Breast epithelium (tissue), 4 donors: Measurements from ENCODE around the gene TNFAIP3. TPM values are rescaled to one million over a fixed set of nuclear protein-coding genes. Genes with fewer than 3 reads are reported as not detected.

Experiments
- DNase-seq, 2 donors: peaks; one replicate each; pipeline ENCODE4 v3.0.0-alpha.2; 2019; ENCODE audit warnings: low spot score in 2 of 2
- H3K27ac ChIP-seq, 2 donors: fragments of 200-600 bp; sonication (generic) in 1 of 2; one replicate each; pipeline ENCODE4 v1.5.1; 2016 to 2019; ENCODE audit warnings: mild to moderate bottlenecking in 1 of 2
- H3K27me3 ChIP-seq, 2 donors: fragments of 200-600 bp; sonication (generic) in 1 of 2; one replicate each; pipeline versions ENCODE4 v1.5.1 to v1.6.0; 2017 to 2019; ENCODE audit warnings: control low read depth in 1 of 2, mild to moderate bottlenecking in 1 of 2
- H3K36me3 ChIP-seq: fragments of 200-600 bp; one replicate; pipeline ENCODE4 v1.5.1; 2019
- H3K4me1 ChIP-seq, 2 donors: fragments of 200-600 bp; sonication (generic); one replicate each; pipeline ENCODE4 v1.5.1; 2016 to 2019; ENCODE audit warnings: control low read depth in 1 of 2
- H3K4me3 ChIP-seq, 3 donors: fragments of 200-600 bp; sonication (generic); 1 replicate in 2 of 3; 2 replicates in 1 of 3; pipeline ENCODE4 v1.5.1; 2016 to 2019; ENCODE audit warnings: mild to moderate bottlenecking in 3 of 3, moderate library complexity in 2 of 3
- H3K9me3 ChIP-seq, 2 donors: fragments of 200-600 bp; sonication (generic) in 1 of 2; one replicate each; pipeline ENCODE4 v1.5.1; 2016 to 2019; ENCODE audit warnings: control low read depth in 1 of 2
- CTCF ChIP-seq, 3 donors: fragments of 450-650 bp; IDR thresholded peaks; one replicate each; pipeline ENCODE4 v1.5.1; 2016 to 2017; ENCODE audit warnings: antibody characterized with exemption in 3 of 3, mild to moderate bottlenecking in 3 of 3, moderate library complexity in 3 of 3
- POLR2A ChIP-seq: fragments of 450-650 bp; IDR thresholded peaks from one replicate; pipeline ENCODE4 v1.6.1; 2016; ENCODE audit warnings: antibody characterized with exemption, mild to moderate bottlenecking, moderate library complexity
- POLR2AphosphoS5 ChIP-seq, 3 donors: sonication (generic); formaldehyde crosslinking; IDR thresholded peaks; one replicate each; pipeline ENCODE4 v1.6.1; 2017; ENCODE audit warnings: antibody characterized with exemption in 3 of 3
- intact Hi-C: fragments of 100-400 bp; cut with DNase I; formaldehyde crosslinking; loops from one replicate; pipeline ENCODE4 v1.15.1; 2023; ENCODE audit warnings: low total_unique reads
- total RNA-seq, 3 donors: library from RNA; depleted of rRNA; stranded (reverse); fragments of >200 nt; gene quantifications; one replicate each; pipeline ENCODE4 v1.1.0, GENCODE V29; 2016

TNFAIP3 gene
- total RNA-seq, 3 donors from 2014 or later, result 21.3 to 50.5 (median 25.9) TPM

- H3K27me3 ChIP-seq, result no peaks in the 10 kb centered on the region
- no peak overlapping the region for H3K27ac ChIP-seq
- H3K9me3 ChIP-seq, result no peaks in the 10 kb centered on the region
- no peaks in the 10 kb centered on the region for H3K36me3 ChIP-seq
- no peak for TF ChIP-seq POLR2AphosphoS5 (IDR thresholded peaks at IDR 0.05)
- no peak for TF ChIP-seq CTCF (IDR thresholded peaks at IDR 0.05)
- no peak for DNase-seq
- intact Hi-C loops, result no loop called here
- H3K4me1 ChIP-seq, result no peaks in the 10 kb centered on the region
- H3K4me3 ChIP-seq, result no peak overlapping the region
These were observed 38.9 kb upstream of the TNFAIP3 start for GRCh38 chr6:137827977-137828810.

DNA sequence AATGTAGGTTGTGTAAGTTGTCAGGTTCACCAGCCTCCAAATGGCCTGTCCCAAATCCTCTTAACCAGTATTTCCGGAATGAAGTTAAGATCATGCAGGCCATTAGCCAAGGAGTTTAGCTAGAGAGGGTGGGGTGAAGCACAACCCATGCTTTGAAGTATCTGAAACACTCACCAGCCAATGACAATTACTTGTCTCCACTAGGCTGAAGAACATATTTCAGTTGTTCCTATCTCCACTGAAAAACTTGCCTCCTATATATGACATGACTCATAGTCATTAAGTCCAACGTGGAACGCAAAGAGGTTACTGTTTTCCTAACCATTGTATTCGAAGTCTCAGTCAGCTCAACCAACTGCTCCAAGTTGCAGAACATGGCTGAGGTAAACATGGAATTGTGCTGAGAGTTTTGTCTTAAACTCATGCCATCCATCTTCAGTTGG lies 37.4 kb upstream of the TNFAIP3 start:
- no peak overlapping the region for H3K4me3 ChIP-seq
- H3K27me3 ChIP-seq, result no peaks in the 10 kb centered on the region
- intact Hi-C loops, result no loop called here
- DNase-seq, result no peak
- no peak overlapping the region for H3K27ac ChIP-seq
- H3K36me3 ChIP-seq, result no peaks in the 10 kb centered on the region
- H3K9me3 ChIP-seq, result no peaks in the 10 kb centered on the region
- no peaks in the 10 kb centered on the region for H3K4me1 ChIP-seq
- TF ChIP-seq POLR2A (no peak), POLR2AphosphoS5 (IDR thresholded peaks at IDR 0.05) (no peak), CTCF (IDR thresholded peaks at IDR 0.05) (no peak)

DNA sequence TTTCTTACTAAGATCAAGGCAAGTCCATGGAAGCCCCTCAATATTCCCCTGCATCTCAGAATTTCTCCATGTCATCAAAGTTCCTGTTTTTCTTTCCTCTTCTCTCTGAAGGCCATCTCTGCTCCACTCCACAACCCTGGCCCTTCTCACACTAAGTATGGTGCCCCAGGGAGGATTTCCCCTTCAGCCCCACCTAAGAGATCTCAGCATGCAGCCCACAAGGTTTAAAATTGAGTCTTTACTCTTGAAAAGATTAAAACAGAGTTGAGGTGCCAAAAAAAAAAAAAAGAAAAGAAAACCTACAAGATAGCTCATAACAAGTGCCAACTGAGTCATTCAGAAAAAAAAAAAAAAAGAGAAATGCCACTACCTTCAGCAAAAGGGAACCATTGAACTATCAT lies 36.5 kb upstream of the TNFAIP3 start:
- TF ChIP-seq CTCF (IDR thresholded peaks at IDR 0.05), result no peak
- no peak for TF ChIP-seq POLR2AphosphoS5 (IDR thresholded peaks at IDR 0.05)
- TF ChIP-seq POLR2A, result no peak
- Histone ChIP-seq H3K36me3 (no peaks in the 10 kb centered on the region), H3K27me3 (no peaks in the 10 kb centered on the region), H3K9me3 (no peaks in the 10 kb centered on the region), H3K27ac (no peak overlapping the region), H3K4me3 (no peak overlapping the region), H3K4me1 (no peaks in the 10 kb centered on the region)
- no peak for DNase-seq
- intact Hi-C loops, result no loop called here

- Histone ChIP-seq H3K9me3 (no peaks in the 10 kb centered on the region), H3K36me3 (no peaks in the 10 kb centered on the region), H3K4me1 (no peaks in the 10 kb centered on the region), H3K27me3 (no peaks in the 10 kb centered on the region), H3K4me3 (no peak overlapping the region), H3K27ac (no peak overlapping the region)
- intact Hi-C loops, result no loop called here
- TF ChIP-seq CTCF (IDR thresholded peaks at IDR 0.05), result no peak
- TF ChIP-seq POLR2AphosphoS5 (IDR thresholded peaks at IDR 0.05), result no peak
- TF ChIP-seq POLR2A, result no peak
- DNase-seq, result no peak
These were observed 34.9 kb upstream of the TNFAIP3 start for GRCh38 chr6:137832110-137832509.

DNA sequence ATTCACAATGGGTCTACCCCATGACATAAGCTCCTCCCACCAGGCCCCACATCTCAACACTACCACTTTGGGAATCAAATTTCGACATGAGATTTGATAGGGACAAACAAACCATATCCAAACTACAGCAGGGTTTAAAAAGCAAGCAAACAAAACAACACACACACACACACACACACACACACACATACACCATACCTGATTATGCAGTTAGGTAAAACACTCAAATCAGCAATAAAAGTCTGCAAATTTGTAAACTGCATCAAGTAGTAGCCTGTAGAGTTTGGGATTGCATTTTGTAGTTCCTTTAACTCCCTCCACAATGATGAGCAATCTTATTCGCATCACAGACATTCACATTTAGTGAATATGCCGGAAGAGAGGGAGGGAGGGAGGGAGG lies 32.6 kb upstream of the TNFAIP3 start:
- intact Hi-C loops, result no loop called here
- TF ChIP-seq POLR2AphosphoS5 (IDR thresholded peaks at IDR 0.05), result no peak
- TF ChIP-seq CTCF (IDR thresholded peaks at IDR 0.05), result no peak
- TF ChIP-seq POLR2A, result no peak

More for the DNA sequence above, 32.6 kb upstream of the TNFAIP3 start:
- H3K4me3 ChIP-seq, result no peak overlapping the region
- H3K4me1 ChIP-seq, result no peaks in the 10 kb centered on the region
- H3K9me3 ChIP-seq, result no peaks in the 10 kb centered on the region
- no peak for DNase-seq
- H3K27me3 ChIP-seq, result no peaks in the 10 kb centered on the region
- no peak overlapping the region for H3K27ac ChIP-seq
- no peaks in the 10 kb centered on the region for H3K36me3 ChIP-seq
